Stimulated activated naive CD4-positive, alpha-beta T cell treated with Interleukin-2 at 50 U/mL for 16 hours (primary cell): ENCODE data around the gene TMEM54.

Experiments used
- DNase-seq: peaks from one replicate; lab custom pipeline; 2025; lab: John Stamatoyannopoulos, UW

The TMEM54 gene, protein sequence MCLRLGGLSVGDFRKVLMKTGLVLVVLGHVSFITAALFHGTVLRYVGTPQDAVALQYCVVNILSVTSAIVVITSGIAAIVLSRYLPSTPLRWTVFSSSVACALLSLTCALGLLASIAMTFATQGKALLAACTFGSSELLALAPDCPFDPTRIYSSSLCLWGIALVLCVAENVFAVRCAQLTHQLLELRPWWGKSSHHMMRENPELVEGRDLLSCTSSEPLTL

GRCh38 chr1:32900956-32901822, at the start of gene TMEM54:
Gene TMEM54 (minus strand): TSS chr1:32901389. CDS start chr1:32901238, 151 bp downstream.
- DNase-seq = no peak

- no peak for DNase-seq
Observed at GRCh38 chr1:32949519-32949918, 48.3 kb upstream of the TMEM54 start.

GRCh38 chr1:32948905-32949304, 47.7 kb upstream of the TMEM54 start:
- DNase-seq = no peak

- no peak for DNase-seq
Observed at GRCh38 chr1:32948390-32948722, 47.2 kb upstream of the TMEM54 start.

DNA sequence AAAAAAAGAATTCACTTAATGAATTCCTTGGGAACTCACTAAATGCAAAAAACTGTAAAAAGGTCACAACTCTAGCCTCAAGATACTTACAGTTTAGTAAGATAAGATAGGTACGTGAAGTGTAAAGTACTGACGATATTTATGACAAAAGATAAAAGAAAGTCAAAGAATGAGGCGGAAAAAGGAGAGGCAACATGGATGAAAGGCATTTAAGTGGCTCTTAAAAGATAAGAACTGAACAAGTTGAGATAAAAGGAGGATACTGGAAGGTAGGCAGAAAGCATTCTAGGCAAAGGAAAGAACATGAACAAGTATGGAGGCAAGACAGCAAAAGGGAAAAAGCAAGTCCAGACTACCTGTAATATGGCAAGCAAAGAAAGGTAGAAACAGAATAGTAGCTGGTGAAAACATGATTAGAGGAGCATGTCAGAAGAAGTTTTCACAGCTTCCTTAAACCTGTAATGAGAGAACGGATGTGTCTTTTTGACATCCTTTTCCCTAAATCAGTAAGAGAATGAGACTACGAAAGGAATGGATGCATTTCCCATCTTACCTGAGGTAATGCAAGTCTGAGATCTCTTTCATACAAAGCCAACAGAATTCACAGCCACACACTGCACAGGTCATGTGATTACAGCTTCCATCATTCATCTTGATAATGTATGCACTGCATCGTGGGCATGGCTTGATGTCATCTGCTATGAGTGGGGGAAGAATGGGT, 46.6 kb upstream of the TMEM54 start:
- DNase-seq = no peak

- no peak for DNase-seq
Observed at GRCh38 chr1:32946413-32946812, 45.2 kb upstream of the TMEM54 start.

- no peak for DNase-seq
Observed at GRCh38 chr1:32944180-32944579, 43.0 kb upstream of the TMEM54 start.

GRCh38 chr1:32939655-32940371, 38.6 kb upstream of the TMEM54 start:
- DNase-seq = no peak

GRCh38 chr1:32937061-32937460, 35.9 kb upstream of the TMEM54 start:
- DNase-seq = no peak

- no peak for DNase-seq
Observed at GRCh38 chr1:32934535-32934934, 33.3 kb upstream of the TMEM54 start.

DNA sequence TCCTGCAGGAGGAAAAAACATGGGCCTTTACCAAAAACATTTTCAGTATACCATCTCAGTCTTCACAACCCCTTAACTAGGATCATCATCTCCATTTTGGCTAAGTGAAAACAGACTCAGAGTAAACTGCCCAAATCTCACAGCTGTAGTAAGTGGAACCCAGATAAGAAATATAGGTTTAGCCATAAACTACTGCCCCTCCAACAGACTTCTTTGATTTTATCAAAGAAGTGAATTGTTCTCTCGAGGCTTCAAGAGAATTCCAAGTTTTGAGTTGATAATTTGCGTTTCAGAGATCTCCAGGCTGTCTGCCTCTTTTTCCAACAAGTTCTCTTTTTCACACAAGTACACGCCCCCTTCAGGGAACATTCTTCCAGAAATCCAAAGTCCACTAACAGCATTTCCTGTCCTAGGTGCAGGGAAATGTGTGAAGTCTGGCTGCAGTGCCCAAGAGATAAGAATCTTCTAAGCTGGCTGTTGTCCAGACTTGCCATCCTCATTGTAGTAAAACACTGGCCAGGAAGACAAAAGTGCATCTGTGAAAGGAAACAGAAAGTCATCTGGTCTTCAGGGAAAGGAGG, 32.6 kb upstream of the TMEM54 start:
- DNase-seq = no peak

DNA sequence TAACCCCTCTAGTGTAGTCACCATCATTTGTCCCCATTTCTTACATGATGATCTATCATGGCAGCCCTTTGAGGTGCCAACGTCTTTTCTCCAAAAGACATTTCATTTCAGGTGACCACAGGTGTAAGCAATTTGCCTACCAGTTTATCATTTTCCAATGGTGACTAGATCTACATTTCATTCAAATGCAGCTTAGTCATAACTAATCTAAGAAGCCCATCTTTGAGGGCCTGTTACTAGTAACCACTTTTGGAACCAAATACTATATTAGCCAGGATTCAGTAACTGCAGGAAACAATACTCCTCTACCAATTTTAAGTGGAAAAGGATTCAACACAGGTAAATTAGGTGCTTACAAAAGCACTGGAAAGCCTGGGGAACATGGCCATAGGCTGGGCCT, 30.6 kb upstream of the TMEM54 start:
- no peak for DNase-seq

DNA sequence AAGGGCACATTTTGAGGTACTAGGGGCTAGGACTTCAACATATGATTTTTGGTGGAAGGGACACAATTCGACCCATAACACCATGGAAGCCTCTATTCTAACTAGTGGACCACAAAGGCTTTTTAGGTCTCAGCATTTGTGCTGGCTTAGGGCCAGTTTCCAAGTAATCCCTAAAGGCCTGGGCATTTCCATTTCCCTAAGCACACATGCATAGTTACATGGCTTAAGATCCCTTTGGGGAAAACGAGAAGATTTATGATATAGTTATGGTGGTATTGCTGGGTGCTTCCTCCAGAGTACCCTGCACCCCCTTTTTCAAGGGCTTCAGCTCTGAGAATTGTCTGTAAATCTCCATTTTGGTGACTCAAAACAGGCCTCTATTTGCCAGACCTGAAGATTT, 28.2 kb upstream of the TMEM54 start:
- no peak for DNase-seq

DNA sequence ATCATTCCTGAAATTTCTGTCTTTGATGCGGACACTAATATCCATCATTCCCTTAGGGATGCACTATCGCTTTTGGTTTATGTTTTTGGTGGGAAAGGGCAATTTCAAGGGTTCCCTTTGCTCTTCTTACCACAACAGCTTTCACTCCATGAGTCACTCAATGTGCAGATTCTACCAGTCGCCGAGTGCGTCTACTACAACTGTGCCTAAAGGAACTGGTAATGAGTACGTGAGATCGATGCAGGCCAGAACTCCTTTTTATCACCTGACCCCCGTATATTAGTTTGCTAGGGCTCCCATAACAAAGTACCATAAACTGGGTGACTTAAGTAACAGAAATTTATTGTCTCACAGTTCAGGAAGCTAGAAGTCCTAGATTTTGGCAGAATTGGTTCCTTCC, 27.5 kb upstream of the TMEM54 start:
- no peak for DNase-seq

- DNase-seq = no peak
Observed at GRCh38 chr1:32928285-32928684, 27.1 kb upstream of the TMEM54 start.

- DNase-seq = no peak
Observed at GRCh38 chr1:32927441-32927840, 26.3 kb upstream of the TMEM54 start.

GRCh38 chr1:32926562-32926961, 25.4 kb upstream of the TMEM54 start:
- DNase-seq = no peak

DNA sequence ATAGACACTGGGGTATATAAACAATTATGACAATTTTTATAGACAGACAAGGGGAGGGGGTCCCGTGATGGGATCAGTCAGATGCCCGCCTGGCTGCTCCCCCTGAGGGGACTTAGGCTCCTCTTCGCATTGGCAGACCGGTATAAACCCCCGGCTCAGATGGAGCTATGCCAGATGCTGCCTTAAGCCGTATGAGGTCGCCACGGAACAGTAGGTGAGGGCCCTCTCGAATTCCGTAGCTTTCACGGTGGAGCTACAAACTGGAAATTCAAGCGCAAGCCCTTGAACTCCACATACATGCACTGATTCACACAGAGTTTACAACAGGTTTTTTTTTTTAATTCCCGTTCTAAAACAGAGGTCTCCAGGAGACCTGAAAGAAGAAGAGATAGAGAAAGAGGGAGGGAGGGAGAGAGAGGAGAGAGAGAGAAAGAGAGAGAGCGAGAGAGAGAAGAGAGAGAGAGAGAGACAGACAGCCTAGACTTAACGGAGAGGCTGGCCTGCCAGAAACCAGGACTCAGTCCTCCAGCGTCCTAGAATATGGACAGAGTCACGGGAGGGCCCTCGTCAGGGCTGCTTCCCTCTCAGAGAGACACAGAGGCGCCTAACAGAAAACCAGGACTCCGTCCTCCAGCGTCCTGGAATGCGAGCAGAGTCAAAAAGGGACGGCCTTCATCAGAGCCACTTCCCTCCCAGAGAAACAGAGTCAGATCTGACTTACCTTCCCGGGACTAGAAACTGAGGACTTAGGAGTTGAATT, 24.4 kb upstream of the TMEM54 start:
- no peak for DNase-seq

GRCh38 chr1:32924881-32925344, 23.7 kb upstream of the TMEM54 start:
- no peak for DNase-seq

DNA sequence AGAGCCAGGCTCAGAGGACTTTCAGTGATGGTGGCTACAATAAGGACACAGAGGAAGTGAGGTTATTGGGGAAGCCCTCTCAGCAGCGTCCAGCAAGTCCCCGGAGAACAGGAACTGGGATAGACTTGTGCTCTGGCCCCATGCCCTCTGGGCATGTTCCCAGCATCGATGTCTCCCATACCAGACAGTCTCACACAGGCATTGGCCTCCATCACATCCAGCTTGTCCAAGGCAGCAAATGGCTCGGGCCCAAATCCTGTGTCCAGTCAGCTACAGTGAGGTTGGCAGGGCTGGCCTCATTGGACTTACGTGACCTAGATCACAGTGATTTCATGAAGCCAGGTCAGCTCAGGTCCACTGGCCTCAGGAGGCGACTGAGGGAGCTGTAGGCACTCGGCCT, 19.6 kb upstream of the TMEM54 start:
- DNase-seq = no peak
